ENCODE measurements around the gene FAM193A.
"Not testable (repeated sequence)": the region's sequence is repeated elsewhere in the genome, so short reads cannot be mapped to it uniquely, and the experiment has no call there.

The FAM193A gene

GRCh38 chr4:2733844-2734574 is 197.6 kb downstream of the FAM193A start:
- TF ChIP-seq EZH2 (IDR thresholded peaks at IDR 0.05; ENCODE audit: borderline replicate concordance, low read length) = no peak
- TF ChIP-seq, protein P1, sequence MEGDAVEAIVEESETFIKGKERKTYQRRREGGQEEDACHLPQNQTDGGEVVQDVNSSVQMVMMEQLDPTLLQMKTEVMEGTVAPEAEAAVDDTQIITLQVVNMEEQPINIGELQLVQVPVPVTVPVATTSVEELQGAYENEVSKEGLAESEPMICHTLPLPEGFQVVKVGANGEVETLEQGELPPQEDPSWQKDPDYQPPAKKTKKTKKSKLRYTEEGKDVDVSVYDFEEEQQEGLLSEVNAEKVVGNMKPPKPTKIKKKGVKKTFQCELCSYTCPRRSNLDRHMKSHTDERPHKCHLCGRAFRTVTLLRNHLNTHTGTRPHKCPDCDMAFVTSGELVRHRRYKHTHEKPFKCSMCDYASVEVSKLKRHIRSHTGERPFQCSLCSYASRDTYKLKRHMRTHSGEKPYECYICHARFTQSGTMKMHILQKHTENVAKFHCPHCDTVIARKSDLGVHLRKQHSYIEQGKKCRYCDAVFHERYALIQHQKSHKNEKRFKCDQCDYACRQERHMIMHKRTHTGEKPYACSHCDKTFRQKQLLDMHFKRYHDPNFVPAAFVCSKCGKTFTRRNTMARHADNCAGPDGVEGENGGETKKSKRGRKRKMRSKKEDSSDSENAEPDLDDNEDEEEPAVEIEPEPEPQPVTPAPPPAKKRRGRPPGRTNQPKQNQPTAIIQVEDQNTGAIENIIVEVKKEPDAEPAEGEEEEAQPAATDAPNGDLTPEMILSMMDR (IDR thresholded peaks at IDR 0.05; ENCODE audit: low read length) = no peak
- Histone ChIP-seq H4K20me1 (ENCODE audit: insufficient read depth, low read length) (no peaks in the 10 kb centered on the region), H3K27ac (ENCODE audit: low read depth, low read length, poor library complexity, severe bottlenecking) (no peak overlapping the region), H3F3A (ENCODE audit: insufficient read depth, low read length) (no peaks in the 10 kb centered on the region), H3K4me2 (ENCODE audit: low read length) (no peak overlapping the region), H2AFZ (ENCODE audit: low read length) (no peak overlapping the region), H3K27me3 (ENCODE audit: insufficient read depth, low read length) (no peaks in the 10 kb centered on the region), H3K4me1 (ENCODE audit: insufficient read depth, low read length, severe bottlenecking) (no peaks in the 10 kb centered on the region), H3K4me3 (ENCODE audit: low read depth, low read length, poor library complexity, severe bottlenecking) (no peak overlapping the region), H3K79me2 (ENCODE audit: insufficient read depth, low read length) (no peaks in the 10 kb centered on the region), H3K9me3 (ENCODE audit: low read length) (no peaks in the 10 kb centered on the region), H3K36me3 (ENCODE audit: insufficient read depth, low read length) (no peaks in the 10 kb centered on the region), H3K9ac (ENCODE audit: low read length) (no peak overlapping the region), H3K9me2 (ENCODE audit: low read depth, low read length) (no peaks in the 10 kb centered on the region)

DNA sequence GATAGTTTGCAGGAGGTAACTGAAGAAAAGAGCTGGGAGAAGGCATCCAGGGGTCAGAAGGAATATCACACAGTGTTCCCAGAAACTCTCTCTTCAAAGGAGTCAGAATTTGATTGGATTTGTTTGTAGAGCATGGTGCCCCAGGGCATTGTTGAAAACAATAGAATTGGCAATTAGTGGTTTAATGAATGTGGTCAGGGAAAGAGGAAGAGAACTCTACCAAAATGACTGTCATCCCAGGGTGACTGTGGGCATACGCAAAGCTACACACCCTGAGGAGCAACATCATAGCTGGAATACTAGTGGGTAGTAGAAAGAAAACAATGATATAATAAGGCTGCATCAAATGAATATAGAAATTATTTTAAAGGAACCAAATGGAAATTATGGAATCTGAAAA is 198.2 kb downstream of the FAM193A start:
- no peaks in the 10 kb centered on the region for H3K27me3 ChIP-seq (ENCODE audit: insufficient read depth, low read length)
- TF ChIP-seq EZH2 (IDR thresholded peaks at IDR 0.05; ENCODE audit: borderline replicate concordance, low read length) = no peak
- TF ChIP-seq, protein P1 (IDR thresholded peaks at IDR 0.05; ENCODE audit: low read length) = no peak
- no peaks in the 10 kb centered on the region for H3K9me2 ChIP-seq (ENCODE audit: low read depth, low read length)
- no peaks in the 10 kb centered on the region for H4K20me1 ChIP-seq (ENCODE audit: insufficient read depth, low read length)
- no peak overlapping the region for H3K4me3 ChIP-seq (ENCODE audit: low read depth, low read length, poor library complexity, severe bottlenecking)
- H3K9me3 ChIP-seq (ENCODE audit: low read length) = no peaks in the 10 kb centered on the region
- H3F3A ChIP-seq (ENCODE audit: insufficient read depth, low read length) = no peaks in the 10 kb centered on the region
- H3K4me1 ChIP-seq (ENCODE audit: insufficient read depth, low read length, severe bottlenecking) = no peaks in the 10 kb centered on the region
- H3K36me3 ChIP-seq (ENCODE audit: insufficient read depth, low read length) = no peaks in the 10 kb centered on the region
- no peak overlapping the region for H2AFZ ChIP-seq (ENCODE audit: low read length)
- H3K9ac ChIP-seq (ENCODE audit: low read length) = no peak overlapping the region
- no peak overlapping the region for H3K27ac ChIP-seq (ENCODE audit: low read depth, low read length, poor library complexity, severe bottlenecking)
- H3K4me2 ChIP-seq (ENCODE audit: low read length) = no peak overlapping the region
- H3K79me2 ChIP-seq (ENCODE audit: insufficient read depth, low read length) = no peaks in the 10 kb centered on the region

- H3K4me1 ChIP-seq (ENCODE audit: insufficient read depth, low read length, severe bottlenecking) = no peaks in the 10 kb centered on the region
- H3K27me3 ChIP-seq (ENCODE audit: insufficient read depth, low read length) = no peaks in the 10 kb centered on the region
- H3K9me3 ChIP-seq (ENCODE audit: low read length) = no peaks in the 10 kb centered on the region
- no peaks in the 10 kb centered on the region for H3K79me2 ChIP-seq (ENCODE audit: insufficient read depth, low read length)
- H3K27ac ChIP-seq (ENCODE audit: low read depth, low read length, poor library complexity, severe bottlenecking) = no peak overlapping the region
- no peak overlapping the region for H2AFZ ChIP-seq (ENCODE audit: low read length)
- no peak overlapping the region for H3K9ac ChIP-seq (ENCODE audit: low read length)
- TF ChIP-seq, protein P1 (IDR thresholded peaks at IDR 0.05; ENCODE audit: low read length) = no peak
- no peak for TF ChIP-seq EZH2 (IDR thresholded peaks at IDR 0.05; ENCODE audit: borderline replicate concordance, low read length)
- no peak overlapping the region for H3K4me3 ChIP-seq (ENCODE audit: low read depth, low read length, poor library complexity, severe bottlenecking)
- no peak overlapping the region for H3K4me2 ChIP-seq (ENCODE audit: low read length)
- no peaks in the 10 kb centered on the region for H3F3A ChIP-seq (ENCODE audit: insufficient read depth, low read length)
- no peaks in the 10 kb centered on the region for H4K20me1 ChIP-seq (ENCODE audit: insufficient read depth, low read length)
- H3K36me3 ChIP-seq (ENCODE audit: insufficient read depth, low read length) = no peaks in the 10 kb centered on the region
- no peaks in the 10 kb centered on the region for H3K9me2 ChIP-seq (ENCODE audit: low read depth, low read length)
Observed at GRCh38 chr4:2735869-2736268, 199.4 kb downstream of the FAM193A start.

DNA sequence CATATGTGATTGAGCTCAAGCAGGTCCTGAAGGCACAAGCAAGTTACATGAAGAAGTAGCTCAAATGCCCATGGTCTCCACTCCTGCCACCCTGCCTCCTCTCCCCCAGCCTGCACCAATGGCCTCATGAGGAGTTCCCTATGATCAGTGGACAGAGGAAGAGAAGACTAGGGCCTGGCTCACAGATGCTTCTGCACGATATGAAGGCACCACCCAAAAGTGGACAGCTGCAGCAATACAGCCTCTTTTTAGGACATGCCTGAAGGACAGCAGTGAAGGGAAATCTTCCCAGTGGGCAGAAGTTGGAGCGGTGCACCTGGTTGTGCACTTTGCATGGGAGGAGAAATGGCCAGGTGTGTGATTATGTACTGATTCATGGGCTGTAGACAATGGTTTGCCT is 201.8 kb downstream of the FAM193A start:
- H3K9me3 ChIP-seq (ENCODE audit: low read length); H3K4me1 ChIP-seq (ENCODE audit: insufficient read depth, low read length, severe bottlenecking); H3K36me3 ChIP-seq (ENCODE audit: insufficient read depth, low read length); H3K4me3 ChIP-seq (ENCODE audit: low read depth, low read length, poor library complexity, severe bottlenecking); H4K20me1 ChIP-seq (ENCODE audit: insufficient read depth, low read length); H3K9me2 ChIP-seq (ENCODE audit: low read depth, low read length); H3K27ac ChIP-seq (ENCODE audit: low read depth, low read length, poor library complexity, severe bottlenecking); H2AFZ ChIP-seq (ENCODE audit: low read length); H3K9ac ChIP-seq (ENCODE audit: low read length); H3K27me3 ChIP-seq (ENCODE audit: insufficient read depth, low read length); H3F3A ChIP-seq (ENCODE audit: insufficient read depth, low read length); H3K4me2 ChIP-seq (ENCODE audit: low read length); H3K79me2 ChIP-seq (ENCODE audit: insufficient read depth, low read length): not testable (repeated sequence)

All from OCI-LY1 (cell line).